ENCODE results near the gene DNHD1. TPM values are rescaled to one million over a fixed set of nuclear protein-coding genes. Genes with fewer than 3 reads are reported as not detected.

The DNHD1 gene
- total and polyA plus RNA-seq, 2 of the 13 experiments (the other 11 are each of a cell fraction or from before 2014, with no cell fraction given): 2.7 to 9.3 TPM

DNA sequence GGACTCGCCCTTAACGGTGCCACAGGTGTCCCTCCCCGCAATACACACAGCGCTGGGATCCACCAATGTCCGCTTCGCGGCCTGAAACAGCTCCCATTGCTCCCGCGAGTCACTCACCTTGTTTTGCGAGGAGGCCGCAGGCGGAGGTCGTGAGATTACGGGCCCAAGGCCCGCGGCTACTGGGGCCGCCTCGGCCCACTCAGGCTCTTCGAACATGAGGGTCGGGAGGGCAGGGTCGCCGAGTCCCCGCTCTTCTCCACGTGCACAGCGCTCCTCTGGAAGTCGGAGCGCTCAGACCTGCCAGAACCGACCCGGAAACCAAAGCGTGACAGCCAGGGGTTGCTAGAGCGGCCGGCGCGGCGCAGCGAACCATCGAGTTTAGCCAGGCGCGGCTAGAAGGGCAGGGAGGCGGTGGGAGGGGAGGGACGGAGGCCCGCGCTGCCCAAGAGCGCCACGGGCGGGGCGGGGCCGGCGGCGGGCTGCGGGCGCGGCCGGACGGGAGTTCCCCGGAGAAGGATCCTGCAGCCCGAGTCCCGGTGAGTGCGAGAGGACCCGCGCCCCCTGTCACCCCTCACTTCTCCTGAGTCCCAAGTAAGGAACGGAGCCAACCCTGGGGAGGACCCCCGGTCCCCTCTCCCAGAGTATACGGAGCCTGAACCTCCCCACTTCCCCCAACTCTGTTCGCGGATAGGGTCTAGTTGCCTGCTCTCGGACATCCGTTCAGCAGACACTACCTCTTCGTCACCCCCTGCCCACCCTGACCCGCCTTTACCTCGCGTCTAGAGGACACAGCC lies 106.4 kb downstream of the DNHD1 start, which contains the start of the genes ILK and RRP8 (continued):
- TF ChIP-seq, protein P1, sequence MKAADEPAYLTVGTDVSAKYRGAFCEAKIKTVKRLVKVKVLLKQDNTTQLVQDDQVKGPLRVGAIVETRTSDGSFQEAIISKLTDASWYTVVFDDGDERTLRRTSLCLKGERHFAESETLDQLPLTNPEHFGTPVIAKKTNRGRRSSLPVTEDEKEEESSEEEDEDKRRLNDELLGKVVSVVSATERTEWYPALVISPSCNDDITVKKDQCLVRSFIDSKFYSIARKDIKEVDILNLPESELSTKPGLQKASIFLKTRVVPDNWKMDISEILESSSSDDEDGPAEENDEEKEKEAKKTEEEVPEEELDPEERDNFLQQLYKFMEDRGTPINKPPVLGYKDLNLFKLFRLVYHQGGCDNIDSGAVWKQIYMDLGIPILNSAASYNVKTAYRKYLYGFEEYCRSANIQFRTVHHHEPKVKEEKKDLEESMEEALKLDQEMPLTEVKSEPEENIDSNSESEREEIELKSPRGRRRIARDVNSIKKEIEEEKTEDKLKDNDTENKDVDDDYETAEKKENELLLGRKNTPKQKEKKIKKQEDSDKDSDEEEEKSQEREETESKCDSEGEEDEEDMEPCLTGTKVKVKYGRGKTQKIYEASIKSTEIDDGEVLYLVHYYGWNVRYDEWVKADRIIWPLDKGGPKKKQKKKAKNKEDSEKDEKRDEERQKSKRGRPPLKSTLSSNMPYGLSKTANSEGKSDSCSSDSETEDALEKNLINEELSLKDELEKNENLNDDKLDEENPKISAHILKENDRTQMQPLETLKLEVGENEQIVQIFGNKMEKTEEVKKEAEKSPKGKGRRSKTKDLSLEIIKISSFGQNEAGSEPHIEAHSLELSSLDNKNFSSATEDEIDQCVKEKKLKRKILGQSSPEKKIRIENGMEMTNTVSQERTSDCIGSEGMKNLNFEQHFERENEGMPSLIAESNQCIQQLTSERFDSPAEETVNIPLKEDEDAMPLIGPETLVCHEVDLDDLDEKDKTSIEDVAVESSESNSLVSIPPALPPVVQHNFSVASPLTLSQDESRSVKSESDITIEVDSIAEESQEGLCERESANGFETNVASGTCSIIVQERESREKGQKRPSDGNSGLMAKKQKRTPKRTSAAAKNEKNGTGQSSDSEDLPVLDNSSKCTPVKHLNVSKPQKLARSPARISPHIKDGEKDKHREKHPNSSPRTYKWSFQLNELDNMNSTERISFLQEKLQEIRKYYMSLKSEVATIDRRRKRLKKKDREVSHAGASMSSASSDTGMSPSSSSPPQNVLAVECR (CRISPR knock-in tag; IDR thresholded peaks at IDR 0.05; ENCODE audit: borderline replicate concordance): peak; percentile 99
- TF ChIP-seq SMYD3 (CRISPR knock-in tag; IDR thresholded peaks at IDR 0.05): peak; percentile 86; the same call in 1 of the 2 replicates
- no peak for TF ChIP-seq TP53 (CRISPR knock-in tag; conservative IDR thresholded peaks at IDR 0.05)
- no peak for TF ChIP-seq ZFP36L2 (CRISPR knock-in tag; IDR thresholded peaks at IDR 0.05)
- peak; percentile 24 for TF ChIP-seq IKZF4 (CRISPR knock-in tag; IDR thresholded peaks at IDR 0.05; ENCODE audit: borderline replicate concordance, low read depth, not compliant biosample characterization)
- TF ChIP-seq, protein P2, sequence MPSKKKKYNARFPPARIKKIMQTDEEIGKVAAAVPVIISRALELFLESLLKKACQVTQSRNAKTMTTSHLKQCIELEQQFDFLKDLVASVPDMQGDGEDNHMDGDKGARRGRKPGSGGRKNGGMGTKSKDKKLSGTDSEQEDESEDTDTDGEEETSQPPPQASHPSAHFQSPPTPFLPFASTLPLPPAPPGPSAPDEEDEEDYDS (CRISPR knock-in tag; IDR thresholded peaks at IDR 0.05): peak; percentile 70
- TF ChIP-seq PREB (CRISPR knock-in tag; IDR thresholded peaks at IDR 0.05): no peak
- TF ChIP-seq NFYB (CRISPR knock-in tag; IDR thresholded peaks at IDR 0.05): no peak
- no peak for TF ChIP-seq ZNF326 (CRISPR knock-in tag; IDR thresholded peaks at IDR 0.05; ENCODE audit: borderline replicate concordance)
- peak; percentile 80; the same call in 1 of the 2 replicates for TF ChIP-seq NFKB2 (CRISPR knock-in tag; IDR thresholded peaks at IDR 0.05; ENCODE audit: borderline replicate concordance)
- peak; percentile 24; the same call in 1 of the 2 replicates for TF ChIP-seq ZBTB7A (CRISPR knock-in tag; IDR thresholded peaks at IDR 0.05)
- TF ChIP-seq BCL6 (CRISPR knock-in tag; IDR thresholded peaks at IDR 0.05): peak; percentile 51; the same call in 1 of the 2 replicates
- 0 out of 2 replicates have a peak, but pooled peaks have one; percentile 41 for TF ChIP-seq DNMT3B (CRISPR knock-in tag; conservative IDR thresholded peaks at IDR 0.05)
- no peak for TF ChIP-seq RCOR2 (CRISPR knock-in tag; IDR thresholded peaks at IDR 0.05)
- no peak; the same call in 1 of the 2 replicates for TF ChIP-seq GLMP (CRISPR knock-in tag; IDR thresholded peaks at IDR 0.05; ENCODE audit: borderline replicate concordance)
- TF ChIP-seq ZNF616 (CRISPR knock-in tag; IDR thresholded peaks at IDR 0.05; ENCODE audit: low read depth): peak; percentile 88; the same call in 1 of the 2 replicates
- TF ChIP-seq TFDP1 (CRISPR knock-in tag; IDR thresholded peaks at IDR 0.05; ENCODE audit: borderline replicate concordance): peak; percentile 88; the same call in 1 of the 2 replicates
- TF ChIP-seq ZNF333 (CRISPR knock-in tag; IDR thresholded peaks at IDR 0.05; ENCODE audit: borderline replicate concordance): peak; percentile 97; the same call in 1 of the 2 replicates
- peak; percentile 88 for TF ChIP-seq RBFOX2 (IDR thresholded peaks at IDR 0.05; ENCODE audit: low read depth, low read length)
- no peak for TF ChIP-seq ZNF225 (CRISPR knock-in tag; IDR thresholded peaks at IDR 0.05)
- peak; percentile 86 for TF ChIP-seq ASH2L (IDR thresholded peaks at IDR 0.05; ENCODE audit: insufficient read length, low read depth, low read length)

All from HepG2 (cell line).